Uterus (tissue), 4 donors: ENCODE data around the gene OXCT1. TPM values are rescaled to one million over a fixed set of nuclear protein-coding genes. Genes with fewer than 3 reads are reported as not detected.
A peak's percentile ranks its signal among the peaks of the same experiment; 100 is the strongest.

ENCODE experiments used
- DNase-seq, 2 donors: peaks; one replicate each; pipeline ENCODE4 v3.0.0-alpha.2; 2019 to 2020
- H3K27ac ChIP-seq, 2 donors: fragments of 200-600 bp; sonication (generic); 1 replicate in 1 of 2; 2 replicates in 1 of 2; pipeline ENCODE4 v1.5.1; 2016 to 2018
- H3K27me3 ChIP-seq, 2 donors: fragments of 200-600 bp; sonication (generic); one replicate each; pipeline ENCODE4 v1.5.1; 2018 to 2019; ENCODE audit warnings: control low read depth in 1 of 2
- H3K36me3 ChIP-seq, 2 donors: fragments of 200-600 bp; sonication (generic); one replicate each; pipeline ENCODE4 v1.5.1; 2019; ENCODE audit warnings: control low read depth in 1 of 2
- H3K4me1 ChIP-seq, 2 donors: fragments of 200-600 bp; sonication (generic); one replicate each; pipeline ENCODE4 v1.5.1; 2018 to 2019; ENCODE audit warnings: control low read depth in 1 of 2
- H3K4me3 ChIP-seq, 2 donors: fragments of 200-600 bp; sonication (generic); 1 replicate in 1 of 2; 2 replicates in 1 of 2; pipeline ENCODE4 v1.5.1; 2018 to 2019; ENCODE audit warnings: mild to moderate bottlenecking in 1 of 2
- H3K9me3 ChIP-seq, 2 donors: fragments of 200-600 bp; sonication (generic); one replicate each; pipeline ENCODE4 v1.5.1; 2019; ENCODE audit warnings: control low read depth in 1 of 2
- POLR2A ChIP-seq, 2 donors: fragments of 450-650 bp; IDR thresholded peaks; one replicate each; pipeline ENCODE4 v1.6.1; 2016; ENCODE audit warnings: antibody characterized with exemption in 2 of 2, mild to moderate bottlenecking in 1 of 2, moderate library complexity in 1 of 2
- intact Hi-C: fragments of 100-400 bp; cut with DNase I; formaldehyde crosslinking; loops from one replicate; pipeline ENCODE4 v1.15.1; 2023; ENCODE audit warnings: low total_unique reads
- total RNA-seq, 4 donors: library from RNA; depleted of rRNA in 3 of 4; stranded (reverse); fragments of >200 nt in 3 of 4; gene quantifications; one replicate each; pipeline versions ENCODE4 v1.1.0 to v1.2.4, GENCODE V29; 2014 to 2023
- TF ChIP-seq, protein P1 (sequence below), 4 experiments: fragments of 200-600 bp in 2 of 4; fragments of 450-650 bp in 2 of 4; sonication (generic) in 2 of 4; IDR thresholded peaks; one replicate each; pipeline ENCODE4 v1.5.1; 2016 to 2019; ENCODE audit warnings: antibody characterized with exemption in 4 of 4, mild to moderate bottlenecking in 2 of 4, moderate library complexity in 1 of 4
- donor health status: DM: yes; HTN: yes; CAD: no.

Gene OXCT1
- total RNA-seq = 10 to 100 TPM; 11.2 to 37.3 (median 27.0) TPM

DNA sequence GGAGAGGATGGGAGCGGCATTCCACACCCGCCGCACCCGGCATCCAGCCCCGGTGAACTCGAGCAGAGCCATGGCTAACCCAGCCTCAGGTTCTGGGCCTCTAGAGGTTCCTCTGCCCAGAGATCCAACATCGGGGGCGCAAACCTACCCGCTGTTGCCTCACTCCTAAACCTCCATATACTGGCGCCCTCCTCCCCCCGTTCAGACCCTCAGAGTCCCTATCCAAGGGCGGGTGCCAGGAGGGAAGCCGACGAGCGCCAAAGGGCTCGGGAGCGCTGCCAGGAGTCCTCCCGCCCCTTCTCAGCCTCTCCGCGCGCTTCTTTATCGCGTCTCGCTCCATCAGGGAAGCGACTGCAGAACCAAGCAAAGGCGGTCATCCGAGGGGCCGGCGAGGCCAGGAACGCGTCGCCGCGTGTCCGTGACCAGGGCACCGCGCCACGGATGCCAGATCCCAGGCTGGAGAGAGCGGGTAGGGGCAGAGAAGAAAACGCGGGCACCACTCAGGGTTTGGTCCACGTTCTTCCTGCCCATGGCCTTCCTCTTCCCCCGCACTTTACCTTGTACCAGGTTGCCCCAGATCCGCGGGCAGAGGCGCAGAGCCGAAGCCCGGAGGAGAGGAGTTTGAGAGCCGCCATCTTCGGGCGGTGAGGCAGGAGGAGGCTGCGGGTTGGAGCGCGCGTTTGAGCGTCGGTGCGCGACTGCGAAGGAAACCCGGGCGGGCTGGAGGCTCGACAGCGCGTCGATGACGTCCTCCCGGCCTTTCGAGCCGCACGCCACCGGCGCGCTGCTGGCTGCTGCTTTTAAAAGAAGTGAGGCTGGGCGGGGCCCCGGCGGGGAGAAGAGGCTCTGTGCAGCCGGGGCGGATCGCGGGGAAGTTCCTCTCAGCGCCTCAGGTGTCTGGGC, at the start of gene OXCT1:
Gene OXCT1, minus strand, starts transcription at position 702 of the 903 bp plus-strand sequence. Its CDS starts 67 bp downstream, at position 635.
- intact Hi-C loops = loop anchor here (10.0 kb wide), 1 partner anchor 55 kb away; the partner anchor contains the start of gene FBXO4
- H3K27me3 ChIP-seq = no peaks in the 10 kb centered on the region
- no peaks in the 10 kb centered on the region for H3K9me3 ChIP-seq
- DNase-seq = peak; percentile 80
- TF ChIP-seq POLR2A (IDR thresholded peaks at IDR 0.05) = peak; percentile 78 to 82
- TF ChIP-seq, protein P1, sequence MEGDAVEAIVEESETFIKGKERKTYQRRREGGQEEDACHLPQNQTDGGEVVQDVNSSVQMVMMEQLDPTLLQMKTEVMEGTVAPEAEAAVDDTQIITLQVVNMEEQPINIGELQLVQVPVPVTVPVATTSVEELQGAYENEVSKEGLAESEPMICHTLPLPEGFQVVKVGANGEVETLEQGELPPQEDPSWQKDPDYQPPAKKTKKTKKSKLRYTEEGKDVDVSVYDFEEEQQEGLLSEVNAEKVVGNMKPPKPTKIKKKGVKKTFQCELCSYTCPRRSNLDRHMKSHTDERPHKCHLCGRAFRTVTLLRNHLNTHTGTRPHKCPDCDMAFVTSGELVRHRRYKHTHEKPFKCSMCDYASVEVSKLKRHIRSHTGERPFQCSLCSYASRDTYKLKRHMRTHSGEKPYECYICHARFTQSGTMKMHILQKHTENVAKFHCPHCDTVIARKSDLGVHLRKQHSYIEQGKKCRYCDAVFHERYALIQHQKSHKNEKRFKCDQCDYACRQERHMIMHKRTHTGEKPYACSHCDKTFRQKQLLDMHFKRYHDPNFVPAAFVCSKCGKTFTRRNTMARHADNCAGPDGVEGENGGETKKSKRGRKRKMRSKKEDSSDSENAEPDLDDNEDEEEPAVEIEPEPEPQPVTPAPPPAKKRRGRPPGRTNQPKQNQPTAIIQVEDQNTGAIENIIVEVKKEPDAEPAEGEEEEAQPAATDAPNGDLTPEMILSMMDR (IDR thresholded peaks at IDR 0.05) = peak in 2 of 4 experiments; percentile 8 to 23
- H3K36me3 ChIP-seq = no peaks in the 10 kb centered on the region
- H3K4me1 ChIP-seq = no peaks in the 10 kb centered on the region
- H3K4me3 ChIP-seq = peak within 1 kb of the TSS; percentile 58 to 76
- H3K27ac ChIP-seq = peak within 1 kb of the TSS; percentile 90 to 93

DNA sequence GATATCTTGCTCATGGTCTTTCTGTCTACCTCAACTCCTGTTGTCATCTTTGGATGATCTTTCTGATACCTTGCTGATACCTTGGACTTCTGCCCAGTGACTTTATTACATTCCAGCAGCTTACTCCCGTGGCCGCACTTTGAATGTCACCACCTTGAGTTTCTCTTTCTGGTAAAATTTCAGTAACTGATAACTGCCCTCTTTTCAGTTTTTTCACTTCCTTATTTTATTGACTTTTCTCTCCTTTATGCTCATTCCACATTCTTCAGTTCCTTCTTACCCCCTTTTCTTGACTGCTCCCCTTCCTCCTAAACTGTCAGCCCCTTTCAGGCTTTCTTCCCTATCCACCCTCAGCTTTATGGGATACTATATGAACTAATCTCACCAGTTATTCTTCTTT, 47.9 kb upstream of the OXCT1 start:
- Histone ChIP-seq H3K4me1 (no peaks in the 10 kb centered on the region), H3K9me3 (no peaks in the 10 kb centered on the region), H3K27me3 (no peaks in the 10 kb centered on the region), H3K36me3 (no peaks in the 10 kb centered on the region), H3K4me3 (no peak overlapping the region), H3K27ac (no peak overlapping the region)
- intact Hi-C loops = no loop called here
- DNase-seq = no peak
- TF ChIP-seq POLR2A (IDR thresholded peaks at IDR 0.05) = no peak
- TF ChIP-seq, protein P1 (IDR thresholded peaks at IDR 0.05) = no peak

DNA sequence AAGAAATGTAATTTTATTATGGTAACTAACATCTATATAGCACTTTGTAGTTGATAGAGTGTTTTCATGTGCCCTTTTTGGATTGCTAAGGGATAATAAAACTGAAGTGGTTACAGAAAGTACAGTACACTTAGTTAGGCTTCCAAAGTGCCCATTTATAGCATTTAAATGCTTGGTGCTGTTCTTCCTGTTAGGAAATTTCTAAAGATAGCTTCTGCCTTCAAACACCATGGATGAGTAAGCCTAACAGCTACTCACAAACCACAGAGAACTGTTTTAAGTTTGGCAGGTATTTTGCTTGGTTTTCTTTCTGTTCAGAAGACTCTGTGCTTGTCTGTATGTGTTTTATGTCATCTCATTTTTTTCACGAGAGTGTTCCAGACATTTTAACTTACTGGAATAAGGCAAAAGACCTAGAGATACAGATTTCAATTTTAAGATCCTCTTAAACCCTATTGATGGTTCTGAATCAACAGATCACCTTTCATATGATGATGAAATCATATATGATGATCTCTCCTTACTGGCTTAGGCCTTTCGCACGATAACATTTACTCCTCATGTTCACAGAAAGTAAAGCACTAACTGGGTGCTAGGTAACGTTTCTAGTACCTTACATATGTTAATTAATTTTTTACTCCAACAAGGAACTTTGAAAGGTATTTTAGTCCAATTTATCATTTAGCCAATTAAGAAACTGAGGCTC, 38.3 kb upstream of the OXCT1 start:
- TF ChIP-seq POLR2A (IDR thresholded peaks at IDR 0.05) = no peak
- TF ChIP-seq, protein P1 (IDR thresholded peaks at IDR 0.05) = no peak
- DNase-seq = no peak
- no peak overlapping the region for H3K27ac ChIP-seq
- H3K27me3 ChIP-seq = no peaks in the 10 kb centered on the region
- intact Hi-C loops = no loop called here
- no peaks in the 10 kb centered on the region for H3K9me3 ChIP-seq
- H3K4me3 ChIP-seq = no peak overlapping the region
- H3K36me3 ChIP-seq = no peaks in the 10 kb centered on the region
- peaks cover 8 to 9% of the 10 kb centered on the region in 2 donors for H3K4me1 ChIP-seq

DNA sequence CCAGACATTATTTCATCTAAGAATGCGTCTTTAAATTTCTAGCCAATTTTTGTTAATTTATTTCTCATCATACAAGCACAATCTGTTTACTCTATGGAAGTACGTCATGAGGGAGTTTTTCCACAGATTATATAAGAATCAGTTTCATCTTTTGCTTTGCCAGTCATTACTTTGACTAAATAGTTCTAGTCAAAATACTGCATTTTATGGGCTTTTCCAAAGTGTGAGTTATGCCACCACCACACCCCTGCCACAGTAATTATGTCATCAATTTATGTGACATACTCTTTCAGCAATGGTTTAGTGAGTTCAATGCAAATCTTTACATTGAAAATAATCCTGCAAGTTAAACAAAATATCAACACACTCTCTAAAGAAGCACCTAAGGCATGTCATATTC, 35.9 kb upstream of the OXCT1 start:
- H3K4me3 ChIP-seq = no peak overlapping the region
- TF ChIP-seq, protein P1 (IDR thresholded peaks at IDR 0.05) = no peak
- TF ChIP-seq POLR2A (IDR thresholded peaks at IDR 0.05) = no peak
- no peaks in the 10 kb centered on the region for H3K27me3 ChIP-seq
- H3K9me3 ChIP-seq = no peaks in the 10 kb centered on the region
- intact Hi-C loops = no loop called here
- DNase-seq = no peak
- H3K27ac ChIP-seq = no peak overlapping the region
- no peaks in the 10 kb centered on the region for H3K36me3 ChIP-seq
- H3K4me1 ChIP-seq = peaks cover 8 to 9% of the 10 kb centered on the region in 2 donors
